Stimulated activated CD4-positive, alpha-beta T cell treated with anti-CD3 and anti-CD28 coated beads, Interleukin-2, amount 100 ng/mL, for 48 hours (primary cell): ENCODE data around the gene MRPL51.
A peak's percentile ranks its signal among the peaks of the same experiment; 100 is the strongest.

Source experiments
- DNase-seq, 2 donors: peaks; one replicate each; pipeline ENCODE4 v3.0.0-alpha.2; 2020

The MRPL51 gene

DNA sequence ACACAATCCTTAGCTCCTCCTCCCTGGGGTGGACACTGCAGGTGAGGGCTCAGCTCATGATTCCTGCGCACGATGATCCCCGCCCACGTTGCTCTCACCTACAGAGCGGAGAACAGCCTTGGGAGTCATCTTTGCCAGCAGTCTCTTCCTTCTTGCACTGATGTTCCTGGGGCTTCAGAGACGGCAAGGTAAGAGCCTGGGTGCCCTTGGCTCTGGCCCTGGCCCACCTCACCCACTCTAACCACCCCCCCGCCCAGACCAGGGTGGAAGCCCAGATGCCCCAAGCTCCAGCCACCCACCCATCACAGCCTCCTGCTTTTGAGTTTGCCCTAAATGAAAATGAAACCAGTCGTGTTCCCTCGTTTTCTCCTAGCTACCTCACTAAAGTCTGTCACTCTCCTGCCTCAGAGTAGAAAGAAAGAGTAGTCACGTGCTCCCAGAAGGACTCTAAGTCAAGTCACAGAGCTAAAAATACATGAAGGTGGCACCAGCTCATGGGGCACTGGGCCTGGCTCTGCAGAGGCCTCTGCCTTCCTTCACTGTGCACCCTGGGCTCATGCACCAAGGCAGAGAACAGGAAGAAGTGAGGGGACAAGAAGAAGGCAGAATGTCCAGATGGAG lies 32.2 kb downstream of the MRPL51 start:
- DNase-seq: no peak

DNA sequence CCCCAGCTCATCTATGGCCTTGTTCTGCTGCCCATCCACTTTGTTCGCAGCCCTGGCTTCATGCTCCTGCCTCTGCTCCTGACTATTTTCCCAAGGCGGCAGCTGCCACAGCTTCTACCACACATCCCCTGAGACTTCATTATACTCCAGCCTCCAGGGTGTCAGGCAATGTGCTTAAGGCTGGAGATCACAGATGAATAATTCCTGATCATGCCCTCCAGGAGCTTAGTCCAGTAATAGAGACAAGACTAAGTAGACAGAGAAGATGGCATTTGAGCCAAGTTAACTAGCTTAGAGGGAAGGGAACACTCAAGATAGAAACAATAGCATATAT lies 34.1 kb downstream of the MRPL51 start:
- no peak for DNase-seq

DNA sequence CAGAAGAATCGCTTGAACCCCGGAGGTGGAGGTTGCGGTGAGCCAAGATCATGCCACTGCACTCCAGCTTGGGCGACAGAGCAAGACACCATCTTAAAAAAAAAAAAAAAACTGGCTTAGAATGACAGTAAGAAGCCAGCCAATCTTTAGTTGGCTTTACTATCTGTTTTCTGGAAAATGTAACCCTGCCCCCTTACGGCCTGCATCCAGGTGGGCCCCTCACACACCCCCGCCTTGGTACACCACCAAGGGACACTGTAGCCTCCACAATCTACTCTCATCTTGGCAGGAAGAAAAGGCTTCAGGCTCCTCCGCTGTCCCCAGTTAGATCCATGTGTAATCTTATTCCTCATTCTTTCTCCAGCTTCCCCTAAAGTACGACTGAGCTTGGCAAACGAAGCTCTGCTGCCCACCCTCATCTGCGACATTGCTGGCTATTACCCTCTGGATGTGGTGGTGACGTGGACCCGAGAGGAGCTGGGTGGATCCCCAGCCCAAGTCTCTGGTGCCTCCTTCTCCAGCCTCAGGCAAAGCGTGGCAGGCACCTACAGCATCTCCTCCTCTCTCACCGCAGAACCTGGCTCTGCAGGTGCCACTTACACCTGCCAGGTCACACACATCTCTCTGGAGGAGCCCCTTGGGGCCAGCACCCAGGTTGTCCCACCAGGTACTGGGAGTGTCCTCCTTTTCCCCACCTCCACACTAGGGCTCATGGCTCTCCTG lies 34.6 kb downstream of the MRPL51 start:
- DNase-seq: no peak

DNA sequence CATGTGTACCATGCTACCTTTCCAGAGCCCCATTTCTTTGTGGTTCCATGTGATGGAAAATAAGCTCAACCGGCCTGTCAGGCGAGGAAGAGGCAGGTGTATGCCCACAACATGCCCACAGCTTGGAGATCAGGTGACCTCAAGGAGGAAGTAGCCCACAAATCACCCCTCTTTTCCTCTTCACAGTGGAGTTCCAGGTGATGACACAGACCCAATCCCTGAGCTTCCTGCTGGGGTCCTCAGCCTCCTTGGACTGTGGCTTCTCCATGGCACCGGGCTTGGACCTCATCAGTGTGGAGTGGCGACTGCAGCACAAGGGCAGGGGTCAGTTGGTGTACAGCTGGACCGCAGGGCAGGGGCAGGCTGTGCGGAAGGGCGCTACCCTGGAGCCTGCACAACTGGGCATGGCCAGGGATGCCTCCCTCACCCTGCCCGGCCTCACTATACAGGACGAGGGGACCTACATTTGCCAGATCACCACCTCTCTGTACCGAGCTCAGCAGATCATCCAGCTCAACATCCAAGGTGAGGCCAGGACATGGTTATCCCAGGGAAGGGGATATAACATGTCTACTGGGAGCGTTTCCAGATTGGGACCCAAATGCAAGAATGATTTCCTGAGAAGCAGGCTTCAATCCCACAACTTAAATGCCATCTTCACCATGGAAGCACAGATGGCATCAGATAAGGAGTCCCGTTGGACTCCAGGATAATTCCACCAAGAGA lies 35.7 kb downstream of the MRPL51 start:
- DNase-seq: no peak

DNA sequence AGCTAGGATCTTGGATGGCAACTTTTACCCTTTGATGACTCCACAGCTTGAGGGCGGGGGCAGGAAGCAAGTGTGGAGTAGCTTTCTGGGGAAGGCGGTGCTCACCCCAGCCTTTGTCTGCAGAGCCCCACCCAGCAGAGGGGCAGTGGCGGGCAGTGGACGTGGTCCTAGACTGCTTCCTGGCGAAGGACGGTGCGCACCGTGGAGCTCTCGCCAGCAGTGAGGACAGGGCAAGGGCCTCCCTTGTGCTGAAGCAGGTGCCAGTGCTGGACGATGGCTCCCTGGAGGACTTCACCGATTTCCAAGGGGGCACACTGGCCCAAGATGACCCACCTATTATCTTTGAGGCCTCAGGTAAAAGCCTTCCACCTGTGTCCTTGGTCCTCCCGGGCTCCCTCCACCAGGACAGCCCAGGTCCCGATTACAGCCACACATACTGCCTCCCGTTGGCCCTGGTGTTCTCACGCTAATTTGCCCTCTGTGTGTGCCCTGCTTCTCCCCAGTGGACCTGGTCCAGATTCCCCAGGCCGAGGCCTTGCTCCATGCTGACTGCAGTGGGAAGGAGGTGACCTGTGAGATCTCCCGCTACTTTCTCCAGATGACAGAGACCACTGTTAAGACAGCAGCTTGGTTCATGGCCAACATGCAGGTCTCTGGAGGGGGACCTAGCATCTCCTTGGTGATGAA lies 40.0 kb downstream of the MRPL51 start:
- no peak for DNase-seq

DNA sequence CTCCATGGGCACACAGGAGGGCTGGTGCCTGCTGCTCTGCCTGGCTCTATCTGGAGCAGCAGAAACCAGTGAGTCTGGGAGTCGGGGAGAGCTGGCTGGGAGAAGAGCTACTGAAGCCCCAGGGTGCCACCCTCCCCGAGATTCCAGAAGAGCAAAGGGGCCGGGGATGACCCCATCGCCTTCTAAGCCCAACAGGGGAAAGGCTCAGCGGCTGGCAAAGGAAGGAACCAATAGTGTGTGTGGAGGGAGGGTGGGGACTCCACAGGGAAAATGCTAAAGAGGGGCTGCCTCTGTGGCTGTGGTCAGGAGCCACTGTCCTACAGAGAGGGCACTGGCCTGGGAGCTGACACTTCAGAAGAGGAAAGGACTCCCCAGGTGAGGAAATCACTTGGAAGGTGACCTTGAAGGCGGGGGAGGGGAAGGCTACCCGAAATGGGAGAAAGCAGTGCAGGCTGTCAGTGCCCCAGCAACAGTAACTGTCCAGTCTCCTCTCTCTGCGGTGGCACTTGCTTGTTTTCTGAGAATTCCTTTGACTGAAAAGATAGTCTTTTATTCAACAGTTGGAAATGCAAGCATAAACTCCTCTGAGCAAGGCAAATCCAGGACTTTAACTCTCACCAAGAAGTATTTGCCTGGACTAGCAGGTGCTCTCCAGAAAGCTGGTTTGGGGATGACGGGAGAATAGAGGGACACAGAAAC lies 40.7 kb downstream of the MRPL51 start:
- no peak for DNase-seq

DNA sequence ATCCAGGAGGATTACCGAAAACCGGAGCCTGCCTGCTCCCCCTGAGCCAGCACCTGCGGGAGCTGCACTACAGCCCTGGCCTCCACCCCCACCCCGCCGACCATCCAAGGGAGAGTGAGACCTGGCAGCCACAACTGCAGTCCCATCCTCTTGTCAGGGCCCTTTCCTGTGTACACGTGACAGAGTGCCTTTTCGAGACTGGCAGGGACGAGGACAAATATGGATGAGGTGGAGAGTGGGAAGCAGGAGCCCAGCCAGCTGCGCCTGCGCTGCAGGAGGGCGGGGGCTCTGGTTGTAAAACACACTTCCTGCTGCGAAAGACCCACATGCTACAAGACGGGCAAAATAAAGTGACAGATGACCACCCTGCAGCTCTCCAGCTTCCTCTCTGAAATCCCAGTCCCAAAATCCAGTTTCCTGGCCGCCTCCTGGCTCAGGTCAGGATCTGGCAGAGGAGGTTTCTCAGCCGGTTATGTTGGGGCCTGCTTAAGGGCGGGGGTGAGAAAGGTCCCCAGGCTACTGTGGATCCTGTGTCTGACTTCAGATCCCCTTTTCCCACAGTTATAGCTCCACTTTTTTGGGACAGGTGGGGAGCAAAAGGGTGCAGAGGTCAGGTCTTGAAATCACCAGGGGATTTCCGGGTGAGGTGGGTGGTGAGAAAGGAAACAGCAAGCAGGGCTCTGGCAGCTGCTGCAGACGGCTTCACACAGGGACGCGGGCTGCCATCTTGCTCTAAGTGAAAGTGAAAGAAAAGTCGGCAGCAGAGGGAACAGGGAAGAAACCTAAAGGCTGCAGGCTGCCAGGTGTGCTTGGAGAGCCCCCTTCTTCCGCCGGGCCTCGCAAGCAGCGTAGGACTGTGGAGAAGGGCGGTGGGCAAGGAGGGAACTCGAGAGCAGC lies 41.5 kb downstream of the MRPL51 start, which contains the start of gene TAPBPL:
TAPBPL (plus strand) TSS at position 695 of the 897 bp plus-strand sequence. CDS start 207 bp downstream, outside the sequence.
- DNase-seq: peak; percentile 62 to 72

DNA sequence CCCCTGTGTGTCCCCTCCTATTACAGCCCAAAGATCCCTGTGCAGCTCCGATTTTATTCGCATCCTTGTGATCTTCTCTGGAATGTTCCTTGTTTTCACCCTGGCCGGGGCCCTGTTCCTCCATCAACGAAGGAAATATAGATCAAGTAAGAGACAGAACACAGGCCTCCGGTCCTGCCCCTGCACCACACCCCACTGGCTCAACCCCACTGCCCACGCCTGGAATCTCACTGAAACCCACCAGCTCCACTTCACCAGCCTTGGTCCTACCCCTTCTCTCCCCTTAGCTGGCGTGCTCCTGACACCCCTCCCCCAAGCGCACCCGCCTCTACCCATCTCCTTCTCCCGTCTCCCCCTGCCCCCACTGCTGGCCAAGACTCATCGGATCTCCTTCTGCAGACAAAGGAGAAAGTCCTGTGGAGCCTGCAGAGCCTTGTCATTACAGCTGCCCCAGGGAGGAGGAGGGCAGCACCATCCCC lies 42.2 kb downstream of the MRPL51 start:
- no peak for DNase-seq

DNA sequence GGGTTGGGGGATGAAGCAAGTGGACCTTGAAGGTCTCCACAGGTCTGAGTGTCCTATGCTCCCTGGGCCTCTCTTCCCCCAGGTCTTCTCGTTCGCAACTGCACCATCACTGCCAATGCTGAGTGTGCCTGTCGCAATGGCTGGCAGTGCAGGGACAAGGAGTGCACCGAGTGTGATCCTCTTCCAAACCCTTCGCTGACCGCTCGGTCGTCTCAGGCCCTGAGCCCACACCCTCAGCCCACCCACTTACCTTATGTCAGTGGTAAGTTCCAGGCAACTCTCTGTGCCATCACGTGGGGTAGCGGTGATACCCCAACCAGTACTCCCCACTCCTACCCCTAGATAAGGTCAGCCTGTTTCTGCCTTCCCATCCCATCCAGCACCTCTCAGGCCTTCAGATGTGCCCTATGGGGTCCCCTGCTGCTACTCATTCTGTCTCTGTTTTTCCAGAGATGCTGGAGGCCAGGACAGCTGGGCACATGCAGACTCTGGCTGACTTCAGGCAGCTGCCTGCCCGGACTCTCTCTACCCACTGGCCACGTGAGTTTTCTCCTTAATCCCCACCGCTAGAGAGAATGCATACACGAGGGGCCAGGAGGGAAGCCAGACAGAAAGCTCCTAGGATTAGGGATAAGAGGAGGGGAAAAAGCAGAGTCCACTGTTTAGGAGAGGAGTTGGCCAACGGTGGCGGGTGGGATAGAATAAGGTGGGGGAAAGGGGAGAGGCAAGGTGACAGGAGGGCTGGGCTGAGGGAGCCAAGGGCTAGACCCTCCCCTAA lies 42.8 kb downstream of the MRPL51 start:
- DNase-seq: no peak

DNA sequence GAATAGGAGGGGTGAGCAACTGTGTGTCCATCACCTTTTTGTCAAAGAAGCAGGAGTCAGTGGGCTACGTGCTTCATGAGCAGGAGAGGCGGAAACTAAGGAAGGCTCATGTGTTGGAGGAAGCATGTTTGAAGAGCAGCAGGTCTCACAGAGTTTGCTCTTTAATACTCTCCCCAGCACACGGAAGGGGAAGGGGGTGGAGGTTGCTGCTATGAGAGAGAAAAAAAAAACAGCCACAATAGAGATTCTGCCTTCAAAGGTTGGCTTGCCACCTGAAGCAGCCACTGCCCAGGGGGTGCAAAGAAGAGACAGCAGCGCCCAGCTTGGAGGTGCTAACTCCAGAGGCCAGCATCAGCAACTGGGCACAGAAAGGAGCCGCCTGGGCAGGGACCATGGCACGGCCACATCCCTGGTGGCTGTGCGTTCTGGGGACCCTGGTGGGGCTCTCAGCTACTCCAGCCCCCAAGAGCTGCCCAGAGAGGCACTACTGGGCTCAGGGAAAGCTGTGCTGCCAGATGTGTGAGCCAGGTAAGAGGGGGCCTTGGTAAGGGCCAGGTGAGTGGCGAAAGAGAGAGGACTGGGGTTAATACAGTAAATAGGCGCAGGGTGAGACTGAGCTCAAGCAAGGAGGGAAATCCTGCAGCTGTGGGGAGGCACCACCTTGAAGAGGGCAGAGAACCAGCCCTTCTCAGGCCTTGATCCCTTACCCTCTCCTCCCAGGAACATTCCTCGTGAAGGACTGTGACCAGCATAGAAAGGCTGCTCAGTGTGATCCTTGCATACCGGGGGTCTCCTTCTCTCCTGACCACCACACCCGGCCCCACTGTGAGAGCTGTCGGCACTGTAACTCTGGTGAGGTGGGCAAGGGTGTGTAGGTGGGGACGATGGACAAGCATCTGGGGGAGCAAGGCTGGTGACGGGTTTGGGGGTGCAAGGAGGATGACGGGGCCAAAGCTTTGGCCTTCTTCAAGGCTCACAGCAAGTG lies 48.1 kb downstream of the MRPL51 start, which contains the start of gene CD27:
CD27 (plus strand) TSS at position 252 of the 985 bp plus-strand sequence; CDS start at position 393, 141 bp downstream.
- DNase-seq: no peak

DNA sequence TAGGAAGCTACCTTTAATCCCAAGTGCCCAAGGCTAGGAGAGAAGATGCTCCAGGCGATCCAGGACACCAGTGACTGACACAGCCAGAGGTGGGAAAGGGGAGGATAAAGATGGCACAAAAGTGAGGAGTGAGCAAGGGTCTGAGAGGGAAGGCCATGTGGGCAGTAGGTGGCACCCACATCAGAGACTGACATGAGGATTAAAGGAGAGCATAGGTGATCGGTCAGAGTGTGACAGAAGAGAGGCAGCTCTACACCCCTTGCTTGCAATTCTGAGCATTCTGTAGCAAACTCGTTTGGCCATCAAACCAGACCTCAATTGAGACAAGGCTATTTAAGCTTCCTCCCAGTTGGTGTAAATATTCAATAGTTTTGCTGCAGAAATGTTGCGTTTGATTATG lies 49.0 kb downstream of the MRPL51 start:
- DNase-seq: no peak

DNA sequence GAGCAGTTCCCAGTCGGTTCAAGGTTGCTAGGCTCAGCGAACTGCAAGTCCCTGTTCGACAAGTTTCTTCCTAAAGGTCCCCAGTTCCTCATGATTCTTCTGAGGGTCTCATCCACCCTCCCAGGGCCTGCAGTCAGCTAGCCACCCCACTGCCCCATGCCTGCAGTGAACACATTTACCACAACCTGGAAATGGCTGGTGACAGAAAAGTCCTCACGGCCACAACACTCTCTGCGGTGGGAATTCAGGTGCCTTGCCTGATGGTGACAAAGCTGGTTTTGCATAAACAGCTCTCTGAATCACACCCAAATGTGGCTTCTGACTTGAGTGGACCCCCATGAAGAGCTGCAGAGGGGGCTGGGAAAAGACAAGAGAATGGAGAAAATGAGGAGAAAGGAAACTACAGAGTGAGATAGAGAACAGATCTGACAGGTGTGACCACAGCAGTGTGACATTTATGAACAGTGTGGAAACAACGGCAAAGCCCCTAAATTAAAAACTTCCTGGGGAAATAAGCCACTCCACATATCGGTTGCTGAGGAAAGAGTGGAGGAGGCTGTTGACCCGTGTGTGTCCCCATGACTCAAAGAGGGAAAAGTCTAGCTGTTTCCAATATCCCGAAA lies 49.6 kb downstream of the MRPL51 start:
- no peak for DNase-seq

DNA sequence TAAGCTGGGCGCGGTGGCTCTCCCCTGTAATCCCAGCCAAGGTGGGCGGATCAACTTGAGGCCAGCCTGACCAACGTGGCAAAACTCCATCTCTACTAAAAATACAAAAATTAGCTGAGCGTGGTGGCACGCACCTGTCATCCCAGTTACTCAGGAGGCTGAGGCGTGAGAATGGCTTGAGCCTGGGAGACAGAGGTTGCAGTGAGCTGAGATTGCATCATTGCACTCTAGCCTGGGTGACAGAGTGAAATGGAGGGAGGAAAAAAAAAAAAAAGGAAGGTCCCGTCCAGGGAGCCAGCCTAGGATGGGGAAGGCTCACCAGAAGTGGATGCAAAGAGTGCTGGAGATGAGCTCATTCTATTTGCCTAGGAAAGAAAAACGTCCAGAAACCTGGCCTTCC lies 50.2 kb downstream of the MRPL51 start:
- DNase-seq: no peak
